HepG2 (cell line): ENCODE measurements around the gene C20orf144. TPM values are rescaled to one million over a fixed set of nuclear protein-coding genes. Genes with fewer than 3 reads are reported as not detected.

Experiments used
- ERF ChIP-seq: IDR thresholded peaks from 2 replicates; pipeline ENCODE4 v1.6.1; 2018; ENCODE audit warnings: missing biosample characterization, missing genetic modification reagents
- FOSL2 ChIP-seq: sonication (generic); formaldehyde crosslinking; IDR thresholded peaks from 2 replicates; pipeline ENCODE4 v1.4.0; 2020; ENCODE audit warnings: missing genetic modification reagents
- IRF2 ChIP-seq: IDR thresholded peaks from 2 replicates; pipeline ENCODE4 v1.6.1; 2018; ENCODE audit warnings: missing genetic modification reagents, missing compliant biosample characterization
- KLF16 ChIP-seq, 2 experiments: sonication (generic) in 1 of 2; formaldehyde crosslinking in 1 of 2; IDR thresholded peaks; 2 replicates each; pipeline versions ENCODE4 v1.6.1 to v1.8.0; 2016 to 2023; ENCODE audit warnings: missing genetic modification reagents in 2 of 2, missing compliant biosample characterization in 1 of 2
- KLF6 ChIP-seq: IDR thresholded peaks from 2 replicates; pipeline ENCODE4 v1.8.0; 2016; ENCODE audit warnings: missing biosample characterization, missing genetic modification reagents
- MXD3 ChIP-seq: IDR thresholded peaks from 2 replicates; pipeline ENCODE4 v1.6.1; 2016; ENCODE audit warnings: mild to moderate bottlenecking, missing biosample characterization, missing genetic modification reagents
- NFATC3 ChIP-seq: sonication (generic); formaldehyde crosslinking; IDR thresholded peaks from 2 replicates; pipeline ENCODE4 v1.5.1; 2020; ENCODE audit warnings: mild to moderate bottlenecking, missing genetic modification reagents
- POLR2G ChIP-seq: fragments of 200-400 bp; formaldehyde crosslinking; IDR thresholded peaks from 2 replicates; pipeline ENCODE4 v1.6.1; 2018; ENCODE audit warnings: mild to moderate bottlenecking, low read depth, low read length, moderate library complexity
- SALL1 ChIP-seq: sonication (generic); formaldehyde crosslinking; IDR thresholded peaks from 2 replicates; pipeline ENCODE4 v1.8.0; 2022; ENCODE audit warnings: mild to moderate bottlenecking, missing genetic modification reagents
- SMYD3 ChIP-seq: sonication (generic); formaldehyde crosslinking; IDR thresholded peaks from 2 replicates; pipeline ENCODE4 v1.8.1; 2023; ENCODE audit warnings: mild to moderate bottlenecking, missing genetic modification reagents
- SYNCRIP ChIP-seq: fragments of 200-400 bp; formaldehyde crosslinking; IDR thresholded peaks from 2 replicates; pipeline ENCODE4 v1.6.1; 2018; ENCODE audit warnings: mild to moderate bottlenecking, low read depth, low read length; ENCODE audit not compliant: insufficient read depth
- TBX3 ChIP-seq: fragments of 450-650 bp; IDR thresholded peaks from 2 replicates; pipeline ENCODE4 v1.6.1; 2017; ENCODE audit warnings: antibody characterized with exemption, mild to moderate bottlenecking, inconsistent platforms, borderline replicate concordance
- TEAD3 ChIP-seq: optimal IDR thresholded peaks from 2 replicates; pipeline ENCODE3; 2016; ENCODE audit warnings: borderline replicate concordance
- TOPORS ChIP-seq: sonication (generic); formaldehyde crosslinking; IDR thresholded peaks from 2 replicates; pipeline ENCODE4 v1.8.0; 2023; ENCODE audit warnings: mild to moderate bottlenecking, missing genetic modification reagents
- ZBED4 ChIP-seq: sonication (generic); formaldehyde crosslinking; IDR thresholded peaks from 2 replicates; pipeline ENCODE4 v1.4.0; 2020; ENCODE audit warnings: missing genetic modification reagents, borderline replicate concordance
- ZFY ChIP-seq: sonication (generic); formaldehyde crosslinking; IDR thresholded peaks from 2 replicates; pipeline ENCODE4 v1.4.0; 2020; ENCODE audit warnings: missing genetic modification reagents
- ZNF547 ChIP-seq: sonication (generic); formaldehyde crosslinking; IDR thresholded peaks from 2 replicates; pipeline ENCODE4 v1.5.1; 2020; ENCODE audit warnings: mild to moderate bottlenecking, missing genetic modification reagents
- polyA plus RNA-seq, 8 experiments: library from polyadenylated mRNA; depleted of rRNA in 3 of 8; stranded (reverse) in 7 of 8; unstranded in 1 of 8; fragments of >200 nt; fragmentation: Illumina TruSeq in 4 of 8; extraction: Trizol in 4 of 8; gene quantifications; 2 replicates each; pipeline versions ENCODE4 v1.2.1 to v1.2.3, GENCODE V29; 2011 to 2016; ENCODE audit warnings: low read depth in 4 of 8, missing spikeins in 1 of 8, mixed read lengths in 1 of 8; ENCODE audit not compliant: insufficient read depth in 1 of 8
- total RNA-seq, 5 experiments: library from RNA; depleted of rRNA; stranded (reverse); fragments of >200 nt; fragmentation: Illumina TruSeq; extraction: Trizol; gene quantifications; 2 replicates each; pipeline ENCODE4 v1.2.3, GENCODE V29; 2016; ENCODE audit warnings: low read depth in 1 of 5
- TF ChIP-seq, protein P1 (sequence below): sonication (generic); formaldehyde crosslinking; conservative IDR thresholded peaks from 2 replicates; pipeline ENCODE4 v1.5.0; 2020; ENCODE audit warnings: missing genetic modification reagents
- TF ChIP-seq, protein P2 (sequence below): sonication (generic); formaldehyde crosslinking; IDR thresholded peaks from 2 replicates; pipeline ENCODE4 v1.4.0; 2020; ENCODE audit warnings: low read depth, mild to moderate bottlenecking, missing genetic modification reagents

The C20orf144 gene
- total and polyA plus RNA-seq, 2 of the 13 experiments (the other 11 are each of a cell fraction or from before 2014, with no cell fraction given): 0.09 to 0.16 TPM

GRCh38 chr20:33686100-33686983, 24.2 kb downstream of the C20orf144 start, which contains the start of gene E2F1 (continued):
- TF ChIP-seq, protein P1, sequence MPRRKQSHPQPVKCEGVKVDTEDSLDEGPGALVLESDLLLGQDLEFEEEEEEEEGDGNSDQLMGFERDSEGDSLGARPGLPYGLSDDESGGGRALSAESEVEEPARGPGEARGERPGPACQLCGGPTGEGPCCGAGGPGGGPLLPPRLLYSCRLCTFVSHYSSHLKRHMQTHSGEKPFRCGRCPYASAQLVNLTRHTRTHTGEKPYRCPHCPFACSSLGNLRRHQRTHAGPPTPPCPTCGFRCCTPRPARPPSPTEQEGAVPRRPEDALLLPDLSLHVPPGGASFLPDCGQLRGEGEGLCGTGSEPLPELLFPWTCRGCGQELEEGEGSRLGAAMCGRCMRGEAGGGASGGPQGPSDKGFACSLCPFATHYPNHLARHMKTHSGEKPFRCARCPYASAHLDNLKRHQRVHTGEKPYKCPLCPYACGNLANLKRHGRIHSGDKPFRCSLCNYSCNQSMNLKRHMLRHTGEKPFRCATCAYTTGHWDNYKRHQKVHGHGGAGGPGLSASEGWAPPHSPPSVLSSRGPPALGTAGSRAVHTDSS (CRISPR knock-in tag): no peak
- TF ChIP-seq ERF (CRISPR knock-in tag) (peak; percentile 74), TEAD3 (no peak), IRF2 (CRISPR knock-in tag) (peak; percentile 55; the same call in 1 of the 2 replicates), ZNF547 (CRISPR knock-in tag) (peak; percentile 71; the same call in 1 of the 2 replicates), TBX3 (0 out of 2 replicates have a peak, but pooled peaks have one; percentile 33), POLR2G (peak; percentile 26; the same call in 1 of the 2 replicates), ZFY (CRISPR knock-in tag) (no peak; the same call in none of the 2 replicates), NFATC3 (CRISPR knock-in tag) (no peak), SYNCRIP (no peak), MXD3 (CRISPR knock-in tag) (peak; percentile 91), KLF16 (CRISPR knock-in tag; IDR thresholded peaks at IDR 0.05) (peak in 1 of 2 experiments; percentile 69; a peak in 2 of 4 replicates), ZBED4 (CRISPR knock-in tag) (peak; percentile 62), FOSL2 (CRISPR knock-in tag) (no peak), SALL1 (CRISPR knock-in tag) (peak; percentile 90), KLF6 (CRISPR knock-in tag) (peak; percentile 80; the same call in 1 of the 2 replicates), TOPORS (CRISPR knock-in tag) (no peak), SMYD3 (CRISPR knock-in tag) (no peak)
- TF ChIP-seq, protein P2, sequence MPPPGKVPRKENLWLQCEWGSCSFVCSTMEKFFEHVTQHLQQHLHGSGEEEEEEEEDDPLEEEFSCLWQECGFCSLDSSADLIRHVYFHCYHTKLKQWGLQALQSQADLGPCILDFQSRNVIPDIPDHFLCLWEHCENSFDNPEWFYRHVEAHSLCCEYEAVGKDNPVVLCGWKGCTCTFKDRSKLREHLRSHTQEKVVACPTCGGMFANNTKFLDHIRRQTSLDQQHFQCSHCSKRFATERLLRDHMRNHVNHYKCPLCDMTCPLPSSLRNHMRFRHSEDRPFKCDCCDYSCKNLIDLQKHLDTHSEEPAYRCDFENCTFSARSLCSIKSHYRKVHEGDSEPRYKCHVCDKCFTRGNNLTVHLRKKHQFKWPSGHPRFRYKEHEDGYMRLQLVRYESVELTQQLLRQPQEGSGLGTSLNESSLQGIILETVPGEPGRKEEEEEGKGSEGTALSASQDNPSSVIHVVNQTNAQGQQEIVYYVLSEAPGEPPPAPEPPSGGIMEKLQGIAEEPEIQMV (CRISPR knock-in tag): peak; percentile 58
